Stimulated activated CD8-positive, alpha-beta memory T cell treated with anti-CD3 and anti-CD28 coated beads, Interleukin-4, amount 100 ng/mL, for 48 hours (primary cell): ENCODE data around the gene TFPI2.

Experiments
- DNase-seq: peaks from one replicate; pipeline ENCODE4 v3.0.0-alpha.2; 2020

TFPI2 gene

GRCh38 chr7:93906267-93906666 lies 15.7 kb upstream of the TFPI2 start, which contains the start of gene GNGT1:
Gene GNGT1, plus strand, starts transcription at chr7:93906567. Its CDS starts 180 bp downstream, at chr7:93906747.
- no peak for DNase-seq

GRCh38 chr7:93902777-93903423 lies 12.3 kb upstream of the TFPI2 start:
- DNase-seq = no peak

GRCh38 chr7:93897680-93898079 lies 7.1 kb upstream of the TFPI2 start:
- DNase-seq = no peak

GRCh38 chr7:93895859-93896600 lies 5.5 kb upstream of the TFPI2 start:
- DNase-seq = no peak

DNA sequence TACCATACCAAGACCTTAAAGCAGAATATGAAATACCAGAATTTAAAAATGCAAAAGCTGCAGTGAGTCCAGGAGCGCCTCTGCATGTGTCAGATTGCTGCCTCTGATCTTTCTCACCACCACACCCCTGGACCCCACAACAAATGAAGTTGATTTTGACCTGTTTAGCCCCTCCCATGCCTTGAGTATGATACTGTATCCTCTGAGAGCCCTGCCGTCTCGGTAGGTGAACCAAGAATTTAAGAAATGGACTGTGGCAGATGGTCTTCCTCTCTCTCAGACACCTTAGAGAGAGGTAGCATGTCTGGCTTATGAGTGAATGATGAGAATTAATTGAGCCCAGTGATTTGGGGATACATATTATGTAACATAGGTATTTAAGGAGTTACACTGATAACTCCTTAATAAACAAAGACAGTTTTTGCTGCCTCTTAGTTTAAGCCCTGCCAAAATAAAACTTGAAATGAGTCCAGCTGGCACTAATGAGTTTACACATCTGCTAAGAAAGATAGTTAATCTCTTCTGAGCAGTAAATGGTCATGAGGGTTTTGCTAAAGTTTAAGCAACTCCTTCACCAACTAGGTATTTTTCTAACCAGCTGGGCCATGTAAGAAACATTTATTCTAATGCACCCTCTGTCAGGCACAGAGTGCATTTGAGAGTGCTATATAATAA lies 4.5 kb upstream of the TFPI2 start:
- DNase-seq = no peak

GRCh38 chr7:93894426-93894825 lies 3.9 kb upstream of the TFPI2 start:
- DNase-seq = no peak

DNA sequence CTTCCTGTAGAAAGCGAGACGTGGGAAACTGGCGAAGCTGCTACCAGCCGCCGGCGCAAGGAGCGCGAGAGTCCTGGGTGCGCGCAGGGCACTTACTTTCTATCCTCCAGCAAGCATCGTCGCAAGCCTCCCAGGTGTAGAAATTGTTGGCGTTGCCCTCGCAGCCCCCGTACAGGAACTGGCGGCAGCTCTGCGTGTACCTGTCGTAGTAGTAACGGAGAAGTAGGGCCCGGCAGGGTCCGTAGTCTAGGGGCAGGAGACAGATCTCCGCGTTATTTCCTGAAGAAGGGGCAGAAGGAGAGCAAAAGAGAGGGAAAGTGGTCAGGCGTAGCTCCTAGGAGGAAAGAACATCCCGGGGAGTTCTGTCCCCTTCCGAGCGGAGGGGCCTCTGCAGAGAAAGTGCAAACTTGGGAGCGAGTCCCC lies 501 bp downstream of the TFPI2 start:
- DNase-seq = peak; percentile 25

- DNase-seq = no peak
Observed at GRCh38 chr7:93889261-93889660, 1.3 kb downstream of the TFPI2 start.

DNA sequence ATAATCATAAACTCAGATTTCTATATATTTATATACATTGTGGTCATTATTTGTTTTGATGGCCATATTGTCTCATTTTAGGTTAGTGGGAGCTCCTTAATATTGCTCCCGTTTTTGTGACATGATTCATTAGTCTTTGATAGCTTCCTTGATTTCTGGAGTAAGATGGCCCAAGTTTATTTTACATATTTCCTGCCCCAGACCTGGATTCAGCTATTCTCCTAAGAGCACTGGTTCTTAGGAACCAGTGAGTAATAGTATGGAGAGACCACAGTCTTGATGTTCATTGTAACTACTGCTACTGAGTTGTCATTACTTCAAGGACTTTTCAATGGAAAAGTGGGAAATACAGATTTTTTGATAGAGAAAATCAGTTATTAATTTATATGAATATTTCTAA lies 6.0 kb downstream of the TFPI2 start:
- DNase-seq = no peak

GRCh38 chr7:93883917-93884345 lies 6.6 kb downstream of the TFPI2 start:
- no peak for DNase-seq

DNA sequence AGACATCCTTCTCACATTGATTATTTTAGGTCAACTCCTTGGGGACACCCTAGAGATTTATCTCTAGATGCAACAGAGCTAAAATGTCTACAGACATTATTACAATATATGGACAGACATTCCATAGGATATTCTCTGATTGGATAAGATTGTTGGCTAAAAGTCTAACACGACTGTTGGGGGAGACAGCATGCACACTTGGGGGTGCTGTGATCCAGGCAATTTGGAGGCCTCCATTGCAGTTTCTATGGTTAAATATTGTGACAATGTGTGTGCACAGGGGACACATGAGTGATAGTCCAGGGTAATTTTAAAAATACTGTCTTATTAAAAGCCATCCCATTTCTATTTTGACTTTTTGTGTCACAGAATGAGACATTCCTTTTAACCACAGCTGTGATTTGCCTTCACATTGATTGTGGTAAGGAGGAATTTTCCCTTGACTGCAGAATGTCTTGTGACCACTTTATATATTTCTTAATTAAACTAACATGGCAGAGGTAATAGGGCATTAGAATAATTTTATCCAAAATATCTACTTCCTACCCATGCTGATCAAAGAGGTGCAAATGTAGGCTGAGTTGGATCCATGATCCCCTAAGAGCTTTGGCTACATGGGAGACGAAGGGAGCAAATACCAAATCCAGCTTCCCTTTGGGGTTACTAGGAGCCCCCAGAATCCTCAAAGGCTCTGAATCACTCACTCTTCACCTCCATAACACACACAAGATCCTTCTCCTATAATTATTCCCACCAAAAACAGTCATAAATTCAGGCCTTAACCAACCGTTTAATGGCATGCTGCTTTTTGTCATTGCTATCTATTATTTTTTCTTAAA lies 7.3 kb downstream of the TFPI2 start:
- no peak for DNase-seq

DNA sequence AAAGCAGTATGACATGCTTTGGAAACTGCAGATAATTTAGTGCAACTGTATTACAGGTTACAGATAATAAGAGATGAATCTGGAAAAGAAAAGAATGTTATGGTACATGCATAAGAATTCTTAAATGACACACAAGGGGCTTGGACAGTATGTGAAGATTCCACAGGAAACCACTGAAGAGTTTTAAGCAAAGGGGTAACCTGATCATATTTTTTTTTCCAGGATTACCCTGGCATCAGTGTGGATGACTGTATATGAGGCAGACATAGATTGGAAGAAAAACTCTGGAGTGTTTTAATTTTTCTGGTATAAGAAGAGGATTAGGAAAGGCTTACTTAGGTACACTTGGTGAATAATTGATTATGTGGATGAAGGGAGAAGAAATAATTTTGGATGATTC lies 8.1 kb downstream of the TFPI2 start:
- DNase-seq = no peak

GRCh38 chr7:93879356-93879755 lies 11.2 kb downstream of the TFPI2 start:
- DNase-seq = no peak

DNA sequence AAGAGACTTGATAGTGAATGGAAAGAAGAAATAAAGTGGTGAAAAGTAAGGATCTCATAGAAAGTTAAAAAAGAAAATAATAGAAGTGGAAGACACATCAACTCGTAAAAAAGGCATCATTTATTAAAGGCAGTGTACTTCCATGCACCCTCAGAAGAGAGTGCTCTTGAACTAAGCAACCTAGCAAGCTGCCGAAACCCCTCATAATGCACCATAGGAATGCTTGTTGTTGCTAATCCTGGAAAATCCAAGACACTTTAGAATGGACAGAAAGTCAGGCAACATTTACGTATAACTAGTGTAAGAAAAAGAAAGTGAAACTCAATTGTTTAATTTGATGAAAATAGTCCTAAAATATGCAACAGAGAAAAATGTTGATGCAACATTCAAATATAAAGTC lies 12.8 kb downstream of the TFPI2 start:
- no peak for DNase-seq

- no peak for DNase-seq
Observed at GRCh38 chr7:93873998-93874574, 16.5 kb downstream of the TFPI2 start.

- no peak for DNase-seq
Observed at GRCh38 chr7:93866886-93867285, 23.7 kb downstream of the TFPI2 start.

DNA sequence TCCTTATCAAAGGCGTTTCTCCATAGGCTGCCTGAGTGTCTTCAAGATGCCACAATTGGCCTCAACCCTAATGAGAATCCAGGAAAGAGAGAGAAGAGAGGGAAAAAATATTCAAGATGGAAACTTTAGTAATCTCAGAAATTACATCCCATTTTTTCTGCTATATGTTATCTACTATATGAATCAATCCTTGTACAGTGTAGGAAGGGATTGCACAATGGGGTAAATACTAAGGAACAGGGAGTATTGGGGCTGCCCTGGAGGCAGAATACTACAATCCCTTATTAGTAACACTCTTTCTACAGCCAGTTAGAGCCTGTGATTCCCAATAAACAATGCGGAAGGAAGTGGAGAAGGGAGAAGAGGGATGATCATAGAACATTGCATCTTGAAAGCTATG lies 27.9 kb downstream of the TFPI2 start:
- no peak for DNase-seq

DNA sequence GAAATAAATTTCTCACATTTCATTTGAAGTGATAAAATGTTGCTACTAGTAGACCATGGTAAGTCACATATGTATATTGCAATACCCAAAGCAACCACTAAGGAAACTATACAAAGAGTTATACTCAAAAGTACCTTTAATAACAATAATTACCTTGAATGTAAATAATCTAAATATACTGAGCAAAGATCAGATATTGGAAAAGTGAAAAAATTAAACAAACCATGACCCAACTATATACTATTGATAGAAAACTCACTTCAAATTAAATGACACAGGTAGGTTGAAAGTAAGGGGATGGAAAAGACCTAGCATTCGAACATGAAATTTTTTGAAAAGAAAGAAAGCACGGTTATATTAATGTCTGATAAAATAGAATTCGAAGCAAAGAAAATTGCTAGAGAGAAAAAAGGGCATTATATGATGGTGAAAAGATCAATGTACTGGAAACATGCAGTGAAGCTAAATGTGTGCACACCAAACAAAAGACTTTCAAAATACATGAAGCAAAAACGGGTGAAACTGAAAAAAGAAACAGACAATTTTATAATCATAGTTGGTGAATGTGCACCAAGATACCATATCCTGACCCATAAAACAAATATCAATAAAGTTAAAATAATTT lies 29.1 kb downstream of the TFPI2 start:
- DNase-seq = no peak

- no peak for DNase-seq
Observed at GRCh38 chr7:93860261-93860660, 30.3 kb downstream of the TFPI2 start.

GRCh38 chr7:93858857-93859256 lies 31.7 kb downstream of the TFPI2 start:
- DNase-seq = no peak

- no peak for DNase-seq
Observed at GRCh38 chr7:93856323-93856722, 34.2 kb downstream of the TFPI2 start.

- no peak for DNase-seq
Observed at GRCh38 chr7:93855797-93856196, 34.8 kb downstream of the TFPI2 start.
